WERI-Rb-1 (cell line): ENCODE measurements around the gene DEFB132.
A peak's percentile ranks its signal among the peaks of the same experiment; 100 is the strongest.

Source experiments
- DNase-seq: peaks from one replicate; pipeline ENCODE4 v3.0.0-alpha.2; 2020
- H3K27ac ChIP-seq: fragments of 250-450 bp; sonication (Bioruptor Pico); 2 replicates; pipeline ENCODE4 v1.5.1; 2020; ENCODE audit warnings: mild to moderate bottlenecking, moderate library complexity
- H3K27me3 ChIP-seq: fragments of 250-450 bp; sonication (Bioruptor Pico); 2 replicates; pipeline ENCODE4 v1.5.1; 2021; ENCODE audit warnings: mild to moderate bottlenecking, low read depth, moderate library complexity; ENCODE audit not compliant: insufficient read depth, severe bottlenecking
- H3K36me3 ChIP-seq: fragments of 250-450 bp; sonication (Bioruptor Pico); 2 replicates; pipeline ENCODE4 v1.5.1; 2020; ENCODE audit warnings: mild to moderate bottlenecking, moderate library complexity
- H3K4me3 ChIP-seq: 2 replicates; pipeline ENCODE4 v1.5.1; 2011; ENCODE audit warnings: low read depth, mild to moderate bottlenecking, control low read depth, low read length
- H3K9me3 ChIP-seq: fragments of 250-450 bp; sonication (Bioruptor Pico); 2 replicates; pipeline ENCODE4 v1.5.1; 2021; ENCODE audit warnings: mild to moderate bottlenecking, moderate library complexity; ENCODE audit not compliant: severe bottlenecking
- TF ChIP-seq, protein P1 (sequence below): IDR thresholded peaks from 2 replicates; pipeline ENCODE4 v1.5.1; 2011; ENCODE audit warnings: low read depth, mild to moderate bottlenecking, control low read depth, inconsistent platforms, low read length

The DEFB132 gene, protein sequence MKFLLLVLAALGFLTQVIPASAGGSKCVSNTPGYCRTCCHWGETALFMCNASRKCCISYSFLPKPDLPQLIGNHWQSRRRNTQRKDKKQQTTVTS

DNA sequence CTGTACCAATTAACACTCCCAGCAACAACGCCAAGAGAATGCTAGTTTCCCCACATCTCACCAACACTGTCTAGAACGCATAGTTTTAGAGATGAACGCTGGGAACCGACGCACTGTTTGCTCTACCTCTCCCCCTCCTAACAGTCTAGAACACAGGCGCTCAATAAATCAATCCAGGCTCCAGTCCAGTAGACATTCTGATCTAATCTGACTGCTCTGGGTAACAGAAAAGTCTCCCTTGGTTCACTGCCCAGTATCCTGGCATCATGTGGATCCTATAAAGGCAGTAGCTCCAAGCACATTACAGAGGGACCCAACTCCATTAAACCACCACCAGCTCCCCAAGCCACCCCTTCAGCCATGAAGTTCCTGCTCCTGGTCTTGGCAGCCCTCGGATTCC is at the start of gene DEFB132:
TSS of gene DEFB132 (plus strand) at position 306 of the 400 bp plus-strand sequence. CDS start at position 361, 55 bp downstream.
- H3K4me3 ChIP-seq: no peak within 1 kb of the TSS
- no peak for DNase-seq

DNA sequence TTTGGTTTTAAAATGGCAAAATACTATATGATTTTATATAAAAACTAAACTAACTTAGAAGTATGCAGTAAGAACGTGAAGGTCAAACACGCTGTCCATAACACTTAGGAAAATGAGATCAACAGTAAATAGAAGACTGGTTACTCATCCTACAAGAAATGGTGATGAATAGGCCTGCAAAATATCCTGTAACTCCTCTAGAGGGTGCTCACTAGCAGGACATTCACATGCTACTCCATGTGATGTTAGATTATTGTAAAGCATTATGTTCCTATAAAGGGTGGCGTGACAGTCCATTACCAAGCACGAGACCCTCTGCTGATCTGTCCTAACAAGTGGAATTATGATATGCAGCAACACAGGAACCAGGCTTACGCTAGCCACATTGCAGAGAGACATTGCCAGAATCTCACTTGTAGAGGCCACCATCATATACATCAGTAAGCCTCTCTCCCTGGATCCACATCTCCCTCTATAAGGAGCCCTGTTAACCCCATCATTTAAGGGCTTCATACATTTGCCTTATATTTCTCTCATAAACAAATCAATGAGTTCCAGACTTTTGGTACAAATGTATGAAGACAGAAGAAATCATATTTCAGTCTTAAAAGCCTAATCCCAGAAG is 48.5 kb upstream of the DEFB132 start:
- Histone ChIP-seq H3K27me3 (no peaks in the 10 kb centered on the region), H3K36me3 (no peaks in the 10 kb centered on the region), H3K4me3 (no peak overlapping the region), H3K9me3 (no peaks in the 10 kb centered on the region), H3K27ac (no peak overlapping the region)
- TF ChIP-seq, protein P1, sequence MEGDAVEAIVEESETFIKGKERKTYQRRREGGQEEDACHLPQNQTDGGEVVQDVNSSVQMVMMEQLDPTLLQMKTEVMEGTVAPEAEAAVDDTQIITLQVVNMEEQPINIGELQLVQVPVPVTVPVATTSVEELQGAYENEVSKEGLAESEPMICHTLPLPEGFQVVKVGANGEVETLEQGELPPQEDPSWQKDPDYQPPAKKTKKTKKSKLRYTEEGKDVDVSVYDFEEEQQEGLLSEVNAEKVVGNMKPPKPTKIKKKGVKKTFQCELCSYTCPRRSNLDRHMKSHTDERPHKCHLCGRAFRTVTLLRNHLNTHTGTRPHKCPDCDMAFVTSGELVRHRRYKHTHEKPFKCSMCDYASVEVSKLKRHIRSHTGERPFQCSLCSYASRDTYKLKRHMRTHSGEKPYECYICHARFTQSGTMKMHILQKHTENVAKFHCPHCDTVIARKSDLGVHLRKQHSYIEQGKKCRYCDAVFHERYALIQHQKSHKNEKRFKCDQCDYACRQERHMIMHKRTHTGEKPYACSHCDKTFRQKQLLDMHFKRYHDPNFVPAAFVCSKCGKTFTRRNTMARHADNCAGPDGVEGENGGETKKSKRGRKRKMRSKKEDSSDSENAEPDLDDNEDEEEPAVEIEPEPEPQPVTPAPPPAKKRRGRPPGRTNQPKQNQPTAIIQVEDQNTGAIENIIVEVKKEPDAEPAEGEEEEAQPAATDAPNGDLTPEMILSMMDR: peak; percentile 61
- no peak for DNase-seq

More for the DNA sequence above, at the start of gene DEFB132:
- H3K27me3 ChIP-seq: no peaks in the 10 kb centered on the region
- H3K27ac ChIP-seq: no peak within 1 kb of the TSS
- H3K9me3 ChIP-seq: no peaks in the 10 kb centered on the region
- TF ChIP-seq, protein P1: no peak
- no peaks in the 10 kb centered on the region for H3K36me3 ChIP-seq

DNA sequence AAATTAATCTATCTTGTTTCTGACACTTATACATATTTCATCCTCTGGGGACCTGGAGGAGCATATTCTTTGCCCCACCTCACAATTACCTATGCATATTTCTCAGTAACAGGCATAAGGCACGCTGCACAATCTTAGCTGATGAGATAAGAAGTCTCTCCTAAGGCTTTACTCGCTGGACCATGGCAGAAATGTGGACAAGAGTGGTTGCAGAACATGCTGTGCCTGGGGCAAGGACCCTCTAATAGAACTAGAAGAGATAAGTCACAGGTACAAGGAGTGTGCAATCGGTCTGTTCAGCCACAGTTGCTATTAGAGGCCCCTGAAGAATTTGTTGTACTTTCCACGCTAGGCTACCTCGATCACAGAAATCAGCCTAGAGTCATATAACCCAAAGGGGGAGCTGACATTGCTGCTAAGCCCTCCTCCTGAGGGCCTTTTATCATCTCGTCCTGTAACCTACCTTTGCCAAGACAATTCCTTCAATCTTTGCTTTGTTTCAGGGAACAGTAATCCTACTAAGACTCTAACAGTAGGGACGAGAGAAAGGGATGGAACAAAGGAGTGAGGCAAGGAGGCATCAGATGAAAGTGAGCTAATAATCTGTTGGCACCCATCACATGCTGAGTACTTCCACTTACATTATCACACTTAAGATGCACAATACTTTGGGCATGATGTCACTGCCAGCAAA is 46.6 kb upstream of the DEFB132 start:
- H3K9me3 ChIP-seq: no peaks in the 10 kb centered on the region
- no peak overlapping the region for H3K27ac ChIP-seq
- no peaks in the 10 kb centered on the region for H3K27me3 ChIP-seq
- no peak overlapping the region for H3K4me3 ChIP-seq
- H3K36me3 ChIP-seq: no peaks in the 10 kb centered on the region
- TF ChIP-seq, protein P1: no peak
- no peak for DNase-seq

DNA sequence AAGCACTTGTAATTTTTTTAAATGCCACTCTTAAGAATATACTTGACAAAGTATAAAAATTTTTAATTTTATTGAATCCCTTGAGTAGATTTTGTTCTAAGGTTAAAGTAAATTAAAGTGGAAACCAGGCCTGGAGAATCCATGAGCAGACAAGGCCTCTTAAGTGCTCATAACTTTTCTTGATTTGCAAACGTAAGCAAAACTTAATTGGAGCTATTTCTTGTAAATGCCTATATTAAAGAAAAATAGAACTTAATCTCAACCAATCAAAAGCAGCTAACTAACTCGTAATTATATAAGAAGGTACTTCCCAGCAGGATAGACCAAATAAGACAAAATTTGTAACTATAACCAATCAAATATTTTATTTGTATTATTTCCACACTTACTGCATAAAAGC is 43.1 kb upstream of the DEFB132 start:
- no peaks in the 10 kb centered on the region for H3K9me3 ChIP-seq
- TF ChIP-seq, protein P1: no peak
- no peaks in the 10 kb centered on the region for H3K27me3 ChIP-seq
- no peak overlapping the region for H3K27ac ChIP-seq
- no peak overlapping the region for H3K4me3 ChIP-seq
- DNase-seq: no peak
- H3K36me3 ChIP-seq: no peaks in the 10 kb centered on the region

DNA sequence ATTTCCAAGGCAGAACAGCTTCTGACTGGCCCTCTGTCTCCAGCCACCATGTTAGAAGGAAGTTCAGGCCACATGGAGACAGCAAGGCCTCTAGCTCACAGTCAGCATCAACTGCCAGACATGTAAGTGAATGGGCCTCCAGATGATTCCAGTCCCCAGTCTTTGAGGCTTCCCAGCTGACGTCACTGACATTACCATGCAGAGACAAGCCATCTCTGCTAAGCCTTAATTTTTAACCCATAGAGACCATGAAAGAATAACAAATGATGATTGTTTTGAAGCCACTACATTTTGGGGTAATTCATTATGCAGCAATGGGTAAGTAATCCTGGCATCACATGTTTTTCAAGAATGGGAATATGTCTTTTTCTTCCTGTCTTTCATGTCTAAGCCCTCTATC is 41.7 kb upstream of the DEFB132 start:
- Histone ChIP-seq H3K36me3 (no peaks in the 10 kb centered on the region), H3K9me3 (no peaks in the 10 kb centered on the region), H3K27ac (no peak overlapping the region), H3K4me3 (no peak overlapping the region), H3K27me3 (peaks cover 6% of the 10 kb centered on the region)
- DNase-seq: no peak
- TF ChIP-seq, protein P1: no peak
